WERI-Rb-1 (cell line): ENCODE measurements around the gene ADA.

Source experiments
- DNase-seq: peaks from one replicate; pipeline ENCODE4 v3.0.0-alpha.2; 2020
- H3K27ac ChIP-seq: fragments of 250-450 bp; sonication (Bioruptor Pico); 2 replicates; pipeline ENCODE4 v1.5.1; 2020; ENCODE audit warnings: mild to moderate bottlenecking, moderate library complexity
- H3K27me3 ChIP-seq: fragments of 250-450 bp; sonication (Bioruptor Pico); 2 replicates; pipeline ENCODE4 v1.5.1; 2021; ENCODE audit warnings: mild to moderate bottlenecking, low read depth, moderate library complexity; ENCODE audit not compliant: insufficient read depth, severe bottlenecking
- H3K36me3 ChIP-seq: fragments of 250-450 bp; sonication (Bioruptor Pico); 2 replicates; pipeline ENCODE4 v1.5.1; 2020; ENCODE audit warnings: mild to moderate bottlenecking, moderate library complexity
- H3K4me3 ChIP-seq: 2 replicates; pipeline ENCODE4 v1.5.1; 2011; ENCODE audit warnings: low read depth, mild to moderate bottlenecking, control low read depth, low read length
- H3K9me3 ChIP-seq: fragments of 250-450 bp; sonication (Bioruptor Pico); 2 replicates; pipeline ENCODE4 v1.5.1; 2021; ENCODE audit warnings: mild to moderate bottlenecking, moderate library complexity; ENCODE audit not compliant: severe bottlenecking
- TF ChIP-seq, protein P1 (sequence below): IDR thresholded peaks from 2 replicates; pipeline ENCODE4 v1.5.1; 2011; ENCODE audit warnings: low read depth, mild to moderate bottlenecking, control low read depth, inconsistent platforms, low read length

The ADA gene

DNA sequence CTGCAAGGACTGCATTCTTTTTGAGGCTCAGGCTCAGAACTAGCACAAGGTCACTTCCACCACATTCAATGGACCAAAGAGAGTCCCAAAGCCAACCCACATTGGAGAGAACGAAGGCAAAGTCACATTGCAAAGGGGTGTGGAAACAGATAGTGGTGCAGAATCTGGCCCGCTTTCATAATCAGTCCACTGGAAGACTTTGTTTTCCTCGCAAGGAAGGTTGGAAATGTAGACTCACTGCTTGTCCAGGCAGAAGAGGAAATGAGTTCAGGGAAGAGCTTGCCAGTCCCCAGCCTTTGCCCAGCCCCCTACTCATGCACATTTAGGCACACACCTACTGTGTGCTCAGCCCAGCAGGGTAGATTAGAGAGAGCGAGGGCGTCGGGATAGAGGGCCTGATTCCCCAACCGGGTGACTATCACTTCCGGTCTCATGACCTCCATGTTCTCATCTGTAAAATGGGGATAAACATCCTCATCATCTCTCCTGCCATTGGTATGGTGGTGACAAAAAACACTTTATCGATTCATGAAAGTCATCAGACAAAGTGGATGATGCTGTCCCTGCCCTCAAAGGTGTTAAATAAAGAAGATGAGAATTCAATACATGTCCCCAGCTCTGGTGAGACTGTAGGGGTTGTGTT is 39.4 kb upstream of the ADA start:
- peaks cover 9% of the 10 kb centered on the region for H3K9me3 ChIP-seq
- peaks cover 21% of the 10 kb centered on the region for H3K36me3 ChIP-seq
- H3K27me3 ChIP-seq, result no peaks in the 10 kb centered on the region
- H3K4me3 ChIP-seq, result no peak overlapping the region
- TF ChIP-seq, protein P1, sequence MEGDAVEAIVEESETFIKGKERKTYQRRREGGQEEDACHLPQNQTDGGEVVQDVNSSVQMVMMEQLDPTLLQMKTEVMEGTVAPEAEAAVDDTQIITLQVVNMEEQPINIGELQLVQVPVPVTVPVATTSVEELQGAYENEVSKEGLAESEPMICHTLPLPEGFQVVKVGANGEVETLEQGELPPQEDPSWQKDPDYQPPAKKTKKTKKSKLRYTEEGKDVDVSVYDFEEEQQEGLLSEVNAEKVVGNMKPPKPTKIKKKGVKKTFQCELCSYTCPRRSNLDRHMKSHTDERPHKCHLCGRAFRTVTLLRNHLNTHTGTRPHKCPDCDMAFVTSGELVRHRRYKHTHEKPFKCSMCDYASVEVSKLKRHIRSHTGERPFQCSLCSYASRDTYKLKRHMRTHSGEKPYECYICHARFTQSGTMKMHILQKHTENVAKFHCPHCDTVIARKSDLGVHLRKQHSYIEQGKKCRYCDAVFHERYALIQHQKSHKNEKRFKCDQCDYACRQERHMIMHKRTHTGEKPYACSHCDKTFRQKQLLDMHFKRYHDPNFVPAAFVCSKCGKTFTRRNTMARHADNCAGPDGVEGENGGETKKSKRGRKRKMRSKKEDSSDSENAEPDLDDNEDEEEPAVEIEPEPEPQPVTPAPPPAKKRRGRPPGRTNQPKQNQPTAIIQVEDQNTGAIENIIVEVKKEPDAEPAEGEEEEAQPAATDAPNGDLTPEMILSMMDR, result no peak
- no peak for DNase-seq
- no peak overlapping the region for H3K27ac ChIP-seq

DNA sequence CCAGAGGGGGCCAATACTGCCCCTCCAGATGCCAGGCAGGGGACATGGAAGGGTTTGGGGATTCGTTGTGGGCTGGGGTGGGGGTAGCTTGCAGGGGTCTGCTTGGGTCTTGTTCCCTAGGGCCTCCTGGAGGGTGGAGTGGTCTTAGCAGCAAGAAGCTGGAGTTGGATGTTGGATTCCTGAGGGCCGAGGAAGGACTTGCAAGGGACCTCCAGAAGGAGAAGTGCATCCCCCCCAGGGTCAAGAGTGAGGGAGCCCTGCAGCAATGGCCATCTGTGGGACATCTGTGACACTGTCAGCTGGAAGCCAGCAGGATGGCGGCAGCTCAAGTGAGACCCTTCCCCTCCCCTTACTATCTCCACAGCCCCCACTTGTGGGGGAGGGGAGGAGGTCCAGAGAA is 38.3 kb upstream of the ADA start:
- no peak for DNase-seq
- Histone ChIP-seq H3K27me3 (no peaks in the 10 kb centered on the region), H3K4me3 (no peak overlapping the region), H3K27ac (peak overlapping the region; percentile 6; the same call in 1 of the 2 replicates), H3K36me3 (peaks cover 21% of the 10 kb centered on the region), H3K9me3 (peaks cover 9% of the 10 kb centered on the region)
- TF ChIP-seq, protein P1, result no peak

DNA sequence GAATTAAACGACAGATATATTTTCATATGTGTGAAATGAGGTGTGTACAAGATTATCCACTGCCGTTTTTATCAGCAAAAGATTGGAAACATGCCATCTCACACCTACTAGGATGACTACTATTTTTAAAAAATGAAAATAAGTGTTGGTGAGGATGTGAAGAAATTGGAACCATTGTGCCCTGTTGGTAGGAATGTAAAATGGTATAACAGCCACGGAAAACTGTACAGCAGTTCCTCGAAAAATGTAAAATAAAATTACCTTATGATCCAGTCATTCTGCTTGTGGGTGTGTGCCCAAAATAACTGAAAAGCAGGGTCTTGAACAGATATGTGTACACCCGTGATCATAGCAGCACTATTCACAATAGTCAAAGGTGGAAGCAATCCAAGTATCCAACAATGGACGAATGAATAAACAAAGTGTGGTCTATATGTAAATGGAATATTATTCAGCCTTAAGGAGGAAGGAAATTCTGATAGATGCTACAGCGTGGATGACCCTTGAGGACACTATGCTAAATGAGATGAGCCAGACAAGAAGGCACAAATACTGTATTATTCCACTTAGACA is 36.6 kb upstream of the ADA start:
- Histone ChIP-seq H3K27ac (no peak overlapping the region), H3K4me3 (no peak overlapping the region), H3K9me3 (peaks cover 7% of the 10 kb centered on the region), H3K27me3 (no peaks in the 10 kb centered on the region), H3K36me3 (peaks cover 12% of the 10 kb centered on the region)
- DNase-seq, result no peak
- TF ChIP-seq, protein P1, result no peak

DNA sequence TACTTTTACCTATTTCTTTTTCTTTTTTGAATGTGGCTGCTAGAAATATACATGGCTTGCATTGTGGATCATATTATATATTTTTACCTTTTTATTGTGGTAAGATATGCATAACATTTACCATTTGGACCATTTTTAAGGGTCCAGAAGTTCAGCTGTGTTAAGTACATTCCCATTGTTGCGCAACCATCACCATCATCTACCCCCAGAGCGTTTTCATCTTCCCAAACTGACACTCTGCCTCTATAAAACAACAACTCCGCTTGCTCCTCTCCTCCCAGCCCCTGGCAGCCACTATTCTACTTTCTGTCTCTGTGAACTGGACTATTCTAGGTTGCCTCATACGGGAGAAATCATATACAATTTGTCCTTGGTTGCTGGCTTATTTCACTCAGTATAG is 35.4 kb upstream of the ADA start:
- H3K36me3 ChIP-seq, result peaks cover 12% of the 10 kb centered on the region; the same call in 1 of the 2 replicates
- H3K27me3 ChIP-seq, result no peaks in the 10 kb centered on the region
- TF ChIP-seq, protein P1, result no peak
- H3K4me3 ChIP-seq, result no peak overlapping the region
- no peak overlapping the region for H3K27ac ChIP-seq
- H3K9me3 ChIP-seq, result peaks cover 6% of the 10 kb centered on the region
- DNase-seq, result no peak

DNA sequence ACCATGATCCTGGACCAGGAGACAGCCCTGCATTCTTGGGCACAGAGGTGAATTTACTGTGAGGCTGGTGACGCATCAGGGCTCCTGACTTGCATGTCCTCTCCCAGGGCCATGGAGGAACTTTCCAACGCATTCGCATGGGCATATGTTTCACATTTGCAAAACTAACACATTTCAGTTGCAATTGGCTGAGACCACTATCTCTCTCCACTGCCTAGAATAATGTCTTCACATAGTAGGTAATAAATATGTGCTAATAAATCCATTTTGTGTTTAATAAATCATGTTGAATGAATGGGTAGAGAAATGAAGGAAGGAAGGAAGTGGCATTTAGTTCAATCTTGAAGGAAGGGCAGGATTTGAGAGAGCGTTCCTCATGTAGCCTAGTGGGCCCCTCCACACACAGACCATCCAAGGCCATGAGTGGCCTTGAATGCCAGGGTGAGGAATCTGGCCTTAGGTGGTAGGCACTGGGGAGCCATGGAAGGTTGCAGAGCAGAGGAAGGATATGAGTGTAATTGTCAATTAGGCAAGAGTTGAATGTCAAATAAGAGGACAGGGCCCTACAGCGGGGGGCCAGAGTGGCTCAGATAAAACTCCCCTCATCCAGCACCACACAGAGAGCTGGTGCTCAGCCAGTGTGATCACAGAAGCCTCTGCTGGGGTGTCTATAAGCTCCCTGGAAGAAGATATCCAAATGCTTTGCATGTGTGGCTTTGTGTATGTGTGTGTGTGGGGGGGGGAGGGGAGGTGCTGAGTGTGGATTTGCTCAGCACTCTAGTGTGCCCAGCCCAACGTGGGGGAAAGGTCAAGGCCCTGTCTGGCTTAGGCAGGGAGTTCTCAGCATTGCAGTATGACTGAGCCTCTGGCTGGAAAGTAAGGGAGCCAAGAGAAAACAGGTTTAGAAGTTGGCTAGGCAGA is 32.8 kb upstream of the ADA start:
- Histone ChIP-seq H3K4me3 (no peak overlapping the region), H3K27ac (no peak overlapping the region; the same call in 1 of the 2 replicates), H3K27me3 (no peaks in the 10 kb centered on the region), H3K36me3 (peaks cover 9% of the 10 kb centered on the region; the same call in 1 of the 2 replicates), H3K9me3 (peaks cover 2% of the 10 kb centered on the region)
- no peak for DNase-seq
- TF ChIP-seq, protein P1, result no peak
